HG03571 (cell line): ENCODE measurements around the gene ANKMY2.
A peak's percentile ranks its signal among the peaks of the same experiment; 100 is the strongest.
"Not testable (repeated sequence)": the region's sequence is repeated elsewhere in the genome, so short reads cannot be mapped to it uniquely, and the experiment has no call there.

ENCODE experiments used
- ATAC-seq: cut with Tn5 transposase; IDR thresholded peaks from one replicate; pipeline ENCODE4 v1.9.1; 2021; ENCODE audit not compliant: unreplicated experiment

The ANKMY2 gene

DNA sequence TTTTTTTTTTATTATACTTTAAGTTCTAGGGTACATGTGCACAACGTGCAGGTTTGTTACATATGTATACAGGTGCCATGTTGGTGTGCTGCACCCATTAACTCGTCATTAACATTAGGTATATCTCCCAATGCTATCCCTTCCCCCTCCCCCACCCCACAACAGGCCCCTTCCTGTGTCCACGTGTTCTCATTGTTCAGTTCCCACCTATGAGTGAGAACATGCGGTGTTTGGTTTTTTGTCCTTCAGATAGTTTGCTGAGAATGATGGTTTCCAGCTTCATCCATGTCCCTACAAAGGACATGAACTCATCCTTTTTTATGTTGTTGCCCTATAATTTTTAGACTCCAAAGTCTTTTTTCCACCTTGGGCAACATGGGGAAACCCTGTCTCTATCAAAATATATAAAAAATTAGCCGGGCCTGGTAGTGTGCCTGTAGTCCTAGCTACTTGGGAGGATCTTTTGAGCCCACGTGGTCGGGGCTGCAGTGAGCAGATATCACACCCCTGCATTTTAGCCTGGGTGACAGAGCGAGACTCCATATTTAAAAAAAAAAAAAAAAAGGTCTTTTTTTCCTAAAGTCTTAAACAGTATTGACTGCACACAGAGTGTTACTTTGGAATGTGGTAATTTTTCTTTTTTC lies 14.4 kb upstream of the ANKMY2 start:
- not testable (repeated sequence) for ATAC-seq

GRCh38 chr7:16657656-16658279 lies 12.2 kb upstream of the ANKMY2 start:
- no peak for ATAC-seq

- ATAC-seq: no peak
Observed at GRCh38 chr7:16656141-16656540, 10.6 kb upstream of the ANKMY2 start.

DNA sequence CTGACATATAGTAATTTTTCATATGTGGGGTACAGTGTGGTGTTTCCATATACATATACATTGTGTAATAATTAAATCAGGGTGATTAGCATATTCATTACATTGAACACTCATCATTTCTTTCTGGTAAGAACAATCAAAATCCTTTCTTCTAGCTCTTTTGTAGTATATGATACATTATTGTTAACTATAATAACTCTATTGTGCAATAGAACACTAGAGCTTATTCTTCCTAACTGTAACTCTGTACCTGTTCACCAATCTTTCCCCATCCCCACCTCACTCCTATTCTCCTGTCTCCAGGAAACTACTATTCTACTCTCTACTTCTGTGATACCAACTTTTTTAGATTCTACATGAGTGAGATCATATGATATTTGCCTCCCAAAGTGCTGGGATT lies 9.8 kb upstream of the ANKMY2 start:
- no peak for ATAC-seq

DNA sequence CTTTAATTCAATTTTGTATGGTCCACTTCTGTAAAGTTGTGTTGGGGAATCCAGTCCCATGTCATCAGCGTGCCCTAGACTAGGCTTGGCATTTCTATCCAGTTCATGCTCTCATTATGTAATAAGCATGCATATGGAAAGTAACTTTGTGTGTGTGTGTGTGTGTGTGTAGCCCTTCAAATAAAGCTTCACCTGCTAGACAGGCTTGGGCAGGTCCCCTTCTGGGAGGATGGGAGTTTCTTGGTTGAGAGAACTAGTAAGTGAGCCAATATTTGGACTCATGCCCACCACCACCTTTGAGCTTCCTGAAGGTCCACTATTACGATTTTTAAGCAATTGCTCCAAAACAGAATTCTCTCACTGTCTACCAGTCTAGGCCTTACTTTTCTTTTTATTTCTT lies 7.3 kb upstream of the ANKMY2 start:
- no peak for ATAC-seq

- no peak for ATAC-seq
Observed at GRCh38 chr7:16652240-16652583, 6.7 kb upstream of the ANKMY2 start.

GRCh38 chr7:16651396-16652239 lies 6.1 kb upstream of the ANKMY2 start:
- ATAC-seq: no peak

- no peak for ATAC-seq
Observed at GRCh38 chr7:16650266-16650665, 4.7 kb upstream of the ANKMY2 start.

DNA sequence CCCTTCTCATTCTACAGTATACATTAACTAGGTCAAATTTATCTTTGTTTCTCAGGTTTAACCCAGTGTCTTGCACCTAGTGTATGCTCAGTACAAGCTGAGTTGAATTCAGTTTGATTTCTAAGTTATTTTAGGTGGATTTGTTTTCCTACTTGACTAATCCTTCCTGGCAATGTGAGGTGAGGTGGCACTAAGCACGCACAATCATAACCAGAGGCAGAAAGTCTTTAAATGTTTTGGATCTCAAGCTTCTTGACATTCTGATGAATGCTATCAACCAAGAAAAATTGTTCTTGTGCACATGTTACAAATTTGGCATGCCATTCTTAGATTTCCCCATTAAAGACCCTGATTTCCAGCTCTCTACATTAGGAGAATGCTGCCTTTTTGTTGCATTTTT lies 3.6 kb upstream of the ANKMY2 start:
- no peak for ATAC-seq

- ATAC-seq: no peak
Observed at GRCh38 chr7:16648551-16648950, 3.0 kb upstream of the ANKMY2 start.

DNA sequence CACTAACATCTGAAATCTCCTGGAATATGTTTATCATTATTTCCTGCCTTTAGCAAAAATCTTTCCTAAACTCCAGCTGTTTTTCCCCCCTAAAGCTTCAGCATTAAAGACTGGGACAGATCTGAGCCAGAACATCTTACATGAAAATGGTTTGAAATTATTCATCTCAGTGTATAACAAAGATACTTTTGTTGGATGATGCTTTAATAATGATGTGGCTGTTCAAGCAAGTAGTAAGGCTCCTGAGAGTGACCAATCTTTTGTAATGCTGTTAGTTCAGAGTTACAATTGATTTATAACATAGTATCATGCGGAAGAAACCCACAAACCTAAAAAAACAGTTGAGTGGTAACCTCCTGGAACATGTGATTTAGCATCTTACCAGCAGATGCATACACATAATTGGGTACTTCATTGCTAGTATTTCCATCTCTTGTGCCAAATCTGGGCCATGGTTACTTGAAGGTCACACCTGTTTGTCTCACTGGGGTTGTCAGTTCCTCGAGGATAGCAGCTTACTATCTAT lies 1.9 kb upstream of the ANKMY2 start:
- ATAC-seq: no peak

DNA sequence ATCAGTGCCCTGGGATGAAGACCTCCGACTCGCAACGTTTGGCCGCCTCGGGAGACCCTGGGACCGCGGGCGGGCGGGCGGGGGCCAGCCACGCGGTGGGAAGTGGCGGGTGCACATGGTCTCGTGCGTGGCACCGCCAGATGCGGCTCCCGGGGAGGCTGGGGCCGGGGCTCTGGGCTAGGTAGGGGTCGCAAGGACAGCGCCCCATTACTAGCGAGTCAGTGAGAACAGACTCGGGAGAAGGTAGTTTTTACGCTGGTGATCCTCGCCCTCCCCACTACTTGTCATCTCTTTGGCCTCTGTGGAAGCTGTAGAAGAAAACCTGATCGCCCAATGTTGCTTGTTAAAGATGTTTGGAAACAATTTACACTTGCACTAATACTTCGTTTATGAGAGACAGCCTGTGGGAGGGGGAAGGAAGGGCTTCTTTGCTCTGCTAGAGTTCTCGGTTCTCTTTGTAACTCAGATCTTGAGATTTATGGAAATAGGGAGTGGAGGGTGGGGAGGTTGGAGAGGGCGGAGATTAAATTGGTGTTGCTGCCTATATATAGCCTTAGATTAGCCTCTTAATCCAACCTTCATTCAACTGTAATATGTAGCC lies 1.0 kb upstream of the ANKMY2 start:
- ATAC-seq: no peak

- peak; percentile 12 for ATAC-seq
Observed at GRCh38 chr7:16644636-16645592, 640 bp downstream of the ANKMY2 start.

DNA sequence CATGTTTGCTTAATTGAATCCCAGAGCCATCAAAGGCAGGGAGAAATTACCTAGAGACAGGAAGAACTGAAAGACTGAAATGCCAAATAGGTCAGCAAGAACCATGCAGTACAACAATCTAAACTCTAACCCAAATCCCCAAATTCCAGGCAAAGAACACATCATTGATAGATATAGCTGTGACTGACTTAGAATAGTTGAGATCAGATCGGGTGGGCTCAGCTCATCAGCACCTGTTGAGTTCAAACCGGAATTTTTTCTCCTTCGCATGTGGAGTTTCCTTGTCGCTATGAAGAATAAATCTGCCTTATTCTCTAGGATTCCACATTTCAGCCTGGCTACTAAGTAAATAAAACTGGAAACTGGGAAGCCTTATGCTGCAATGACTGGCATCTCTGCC lies 1.4 kb downstream of the ANKMY2 start:
- no peak for ATAC-seq

DNA sequence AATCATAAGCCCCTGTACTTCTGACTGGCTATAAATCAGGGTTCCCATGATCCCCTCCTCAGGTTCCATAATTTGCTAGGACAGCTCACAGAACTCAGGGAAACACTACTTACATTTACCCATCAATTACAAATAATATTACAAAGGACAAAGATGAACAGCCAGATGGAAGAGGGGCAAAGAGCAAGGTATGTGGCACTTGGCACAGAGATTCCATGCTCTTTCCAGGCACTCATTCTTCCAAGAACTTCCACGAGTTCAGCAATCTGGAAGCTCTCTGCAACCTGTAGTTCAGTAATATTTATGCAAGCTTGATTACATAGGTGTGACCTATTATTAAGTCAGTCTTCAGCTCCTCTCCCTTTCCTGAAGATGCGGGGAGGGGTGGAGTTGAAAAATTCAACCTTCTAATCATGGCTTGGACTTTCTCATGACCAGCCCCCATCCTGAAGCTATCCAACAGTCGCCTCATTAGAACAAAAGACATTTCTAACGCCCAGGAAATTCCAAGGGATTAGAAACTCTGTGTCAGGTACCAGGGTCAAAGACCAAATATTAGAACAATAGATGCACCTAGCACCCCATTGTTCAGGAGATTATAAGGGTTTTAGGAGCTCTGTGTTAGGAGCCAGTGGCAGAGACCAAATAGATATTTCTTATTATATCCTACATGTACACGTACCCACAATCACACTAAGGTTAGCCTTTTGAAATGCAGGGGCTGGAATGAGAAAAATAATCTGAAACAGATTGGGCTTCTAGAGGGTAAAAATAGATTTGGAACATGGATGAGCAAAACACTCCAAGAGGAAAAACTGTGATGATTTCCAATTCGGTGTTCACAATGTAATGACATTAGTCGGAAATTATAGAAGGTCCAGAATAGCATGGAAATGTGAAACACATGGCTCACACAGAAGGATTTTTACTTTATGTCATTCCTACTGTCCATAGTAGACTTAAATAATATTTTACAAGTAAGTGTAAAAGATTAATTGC lies 7.0 kb downstream of the ANKMY2 start:
- no peak for ATAC-seq

DNA sequence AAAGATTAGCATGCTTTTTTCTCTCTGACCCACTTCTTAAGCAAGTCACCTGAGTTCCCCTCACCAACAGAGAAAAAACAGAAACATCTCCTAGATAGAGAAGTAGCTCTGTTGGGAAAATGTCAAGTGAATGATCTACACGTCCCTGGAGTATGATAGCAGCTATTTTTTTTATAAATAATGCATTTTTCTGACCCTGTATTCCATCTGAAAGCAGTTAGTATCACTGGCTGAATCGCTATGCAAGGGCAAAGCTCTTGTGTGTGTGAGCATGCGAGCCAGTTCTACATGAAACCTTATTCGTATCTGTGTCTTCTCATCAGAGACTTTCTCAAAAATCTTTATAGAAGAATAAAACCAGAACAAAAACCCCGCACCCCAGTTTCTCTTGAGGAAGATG lies 8.2 kb downstream of the ANKMY2 start:
- no peak for ATAC-seq

DNA sequence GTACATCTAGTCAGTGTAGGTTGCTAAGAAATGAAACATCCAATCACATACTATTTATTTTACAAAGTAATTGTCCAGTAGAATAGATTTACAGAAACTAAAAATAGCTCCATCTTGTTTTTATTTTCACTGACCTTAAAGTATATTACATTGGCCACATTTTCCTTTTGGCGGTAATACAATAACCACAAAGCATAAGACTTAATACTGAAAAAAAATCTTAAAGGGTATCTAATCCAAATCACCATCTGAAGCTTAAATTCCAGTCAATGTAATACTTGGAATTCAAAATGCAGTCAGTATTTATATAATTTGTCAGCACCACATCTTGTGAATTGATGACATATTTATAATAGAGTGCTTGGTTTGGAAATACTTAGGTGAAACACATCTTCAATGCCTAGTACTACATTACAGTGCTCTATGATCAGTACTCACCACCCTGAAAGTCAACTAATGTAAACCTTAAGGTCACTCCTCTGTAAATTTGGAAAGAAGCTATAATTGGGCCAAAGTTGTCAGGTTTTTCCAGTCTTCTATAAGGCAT lies 8.9 kb downstream of the ANKMY2 start:
- no peak for ATAC-seq

DNA sequence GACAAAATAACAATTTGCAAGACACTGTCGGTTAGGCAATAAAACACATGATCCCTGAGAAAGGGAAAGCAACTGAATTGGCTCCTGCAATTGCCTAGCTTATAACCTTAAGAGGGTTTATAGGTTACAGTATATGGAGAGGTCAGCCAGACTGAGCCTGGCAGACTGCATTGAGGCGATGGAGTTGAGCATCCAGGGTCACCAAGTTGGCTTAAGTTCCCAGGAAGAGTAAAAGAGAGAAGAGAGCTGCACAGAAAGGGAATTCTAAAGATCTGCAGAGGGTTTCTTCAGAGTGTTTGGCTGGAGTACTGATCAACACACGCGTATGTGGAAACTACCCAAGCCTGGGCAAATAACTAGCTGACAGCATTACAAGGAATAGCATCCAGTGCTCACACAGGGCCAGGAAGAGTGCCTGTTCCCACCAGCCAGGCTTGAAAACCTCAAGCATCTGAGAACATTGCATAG lies 11.2 kb downstream of the ANKMY2 start:
- no peak for ATAC-seq

GRCh38 chr7:16630654-16631053 lies 14.9 kb downstream of the ANKMY2 start:
- ATAC-seq: no peak
